Measurements from ENCODE around the gene KCNA2. TPM values are rescaled to one million over a fixed set of nuclear protein-coding genes. Genes with fewer than 3 reads are reported as not detected.

The KCNA2 gene
- total RNA-seq, 2 donors from 2014 or later = 0.64 to 6.2 TPM

DNA sequence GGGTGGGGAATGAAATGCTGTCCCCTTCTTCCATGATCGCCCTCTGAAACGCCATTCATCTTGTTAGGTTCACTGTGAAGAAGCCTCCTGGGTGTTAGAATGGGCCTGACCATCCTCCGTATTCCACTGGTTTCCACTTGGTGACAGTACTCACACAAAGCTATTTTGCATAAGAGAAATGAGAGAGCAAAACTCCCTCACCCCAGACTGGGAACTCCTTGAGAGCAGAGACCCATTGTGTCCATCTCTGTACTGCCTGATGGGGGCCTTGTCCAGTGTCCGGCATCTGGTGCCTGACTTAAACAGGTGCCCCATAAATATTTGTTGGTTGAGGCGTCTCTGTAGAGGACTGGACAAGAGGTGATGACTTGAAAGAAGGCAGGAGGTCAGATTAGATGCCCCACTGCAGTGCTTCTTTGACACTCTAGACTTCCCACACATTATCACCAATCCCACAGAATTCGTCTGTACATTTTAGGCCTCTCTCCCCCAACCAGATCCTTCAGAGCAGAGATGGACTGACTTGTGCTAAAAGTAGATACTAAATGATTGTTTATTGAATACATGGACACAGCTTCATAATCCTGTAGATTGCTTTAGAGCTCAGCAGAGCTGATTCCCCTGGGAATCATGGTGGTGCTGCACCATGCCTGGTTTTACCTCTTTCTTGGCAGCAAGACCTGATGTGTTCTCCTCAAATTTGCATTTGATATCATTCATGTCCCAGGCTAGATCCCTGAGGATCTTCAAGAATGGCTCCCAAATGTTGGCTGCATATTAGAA lies 22.4 kb upstream of the KCNA2 start:
- Histone ChIP-seq H3K4me1 (replicated peaks) (no peaks in the 10 kb centered on the region), H3K4me3 (no peak overlapping the region), H3K36me3 (no peaks in the 10 kb centered on the region), H3K27ac (no peak overlapping the region), H3K27me3 (replicated peaks; ENCODE audit: insufficient read depth) (no peaks in the 10 kb centered on the region), H3K9me3 (no peaks in the 10 kb centered on the region)
- 83% methylated on average over 6 of the region's 6 CpGs for WGBS
- no peak for DNase-seq (ENCODE audit: low spot score)
- intact Hi-C loops (cut with DNase I) = no loop called here
- TF ChIP-seq POLR2A (IDR thresholded peaks at IDR 0.05) = no peak
- TF ChIP-seq POLR2AphosphoS5 (IDR thresholded peaks at IDR 0.05) = no peak
- TF ChIP-seq, protein P1, sequence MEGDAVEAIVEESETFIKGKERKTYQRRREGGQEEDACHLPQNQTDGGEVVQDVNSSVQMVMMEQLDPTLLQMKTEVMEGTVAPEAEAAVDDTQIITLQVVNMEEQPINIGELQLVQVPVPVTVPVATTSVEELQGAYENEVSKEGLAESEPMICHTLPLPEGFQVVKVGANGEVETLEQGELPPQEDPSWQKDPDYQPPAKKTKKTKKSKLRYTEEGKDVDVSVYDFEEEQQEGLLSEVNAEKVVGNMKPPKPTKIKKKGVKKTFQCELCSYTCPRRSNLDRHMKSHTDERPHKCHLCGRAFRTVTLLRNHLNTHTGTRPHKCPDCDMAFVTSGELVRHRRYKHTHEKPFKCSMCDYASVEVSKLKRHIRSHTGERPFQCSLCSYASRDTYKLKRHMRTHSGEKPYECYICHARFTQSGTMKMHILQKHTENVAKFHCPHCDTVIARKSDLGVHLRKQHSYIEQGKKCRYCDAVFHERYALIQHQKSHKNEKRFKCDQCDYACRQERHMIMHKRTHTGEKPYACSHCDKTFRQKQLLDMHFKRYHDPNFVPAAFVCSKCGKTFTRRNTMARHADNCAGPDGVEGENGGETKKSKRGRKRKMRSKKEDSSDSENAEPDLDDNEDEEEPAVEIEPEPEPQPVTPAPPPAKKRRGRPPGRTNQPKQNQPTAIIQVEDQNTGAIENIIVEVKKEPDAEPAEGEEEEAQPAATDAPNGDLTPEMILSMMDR (IDR thresholded peaks at IDR 0.05) = no peak

DNA sequence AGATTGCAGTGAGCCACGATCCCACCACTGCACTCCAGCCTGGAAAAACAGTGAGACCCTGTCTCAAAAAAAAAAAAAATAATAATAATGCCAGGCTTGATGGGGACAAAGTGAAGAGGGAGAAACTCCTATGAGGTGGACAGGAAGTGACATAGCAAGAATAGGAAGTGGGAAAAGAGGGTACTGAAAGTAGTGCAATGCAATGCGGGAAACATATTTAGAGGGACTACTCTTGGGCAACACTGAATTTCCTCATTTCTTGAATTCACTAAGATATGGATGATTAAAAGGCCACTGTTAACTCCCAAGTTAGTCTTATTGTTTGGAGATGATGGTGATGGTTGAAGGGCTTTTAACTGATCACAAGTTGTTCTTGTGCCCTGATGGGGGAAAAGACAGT lies 21.6 kb upstream of the KCNA2 start:
- no peak for DNase-seq (ENCODE audit: low spot score)
- no peaks in the 10 kb centered on the region for H3K9me3 ChIP-seq
- TF ChIP-seq, protein P1 (IDR thresholded peaks at IDR 0.05) = no peak
- intact Hi-C loops (cut with DNase I) = no loop called here
- H3K4me3 ChIP-seq = no peak overlapping the region
- H3K27ac ChIP-seq = no peak overlapping the region
- 96% methylated on average over 2 of the region's 2 CpGs for WGBS
- no peaks in the 10 kb centered on the region for H3K36me3 ChIP-seq
- H3K4me1 ChIP-seq (replicated peaks) = no peaks in the 10 kb centered on the region
- H3K27me3 ChIP-seq (replicated peaks; ENCODE audit: insufficient read depth) = no peaks in the 10 kb centered on the region

DNA sequence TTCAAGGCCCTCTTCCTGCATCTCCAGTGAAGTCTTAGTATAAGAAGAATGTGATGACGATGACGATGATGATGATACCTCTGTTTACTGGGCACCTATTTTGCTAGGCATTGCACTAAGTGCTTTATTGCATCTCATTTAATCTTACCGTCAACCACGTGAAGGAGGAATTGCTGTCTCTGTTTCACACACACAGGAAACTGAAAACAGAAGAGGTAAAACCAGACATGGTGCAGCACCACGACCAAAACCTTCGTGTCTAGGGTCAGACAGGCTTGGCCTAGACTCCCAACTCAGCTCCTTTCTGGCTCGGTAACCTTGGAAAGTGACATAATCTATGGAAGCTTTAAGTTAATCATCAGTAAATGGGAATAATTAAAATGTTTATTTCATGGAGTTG lies 20.7 kb upstream of the KCNA2 start:
- TF ChIP-seq POLR2AphosphoS5 (IDR thresholded peaks at IDR 0.05) (no peak), POLR2A (IDR thresholded peaks at IDR 0.05) (no peak)
- TF ChIP-seq, protein P1 (IDR thresholded peaks at IDR 0.05) = no peak
- 69% methylated on average over 7 of the region's 7 CpGs for WGBS
- DNase-seq (ENCODE audit: low spot score) = no peak
- Histone ChIP-seq H3K9me3 (no peaks in the 10 kb centered on the region), H3K4me3 (no peak overlapping the region), H3K4me1 (replicated peaks) (no peaks in the 10 kb centered on the region), H3K36me3 (no peaks in the 10 kb centered on the region), H3K27me3 (replicated peaks; ENCODE audit: insufficient read depth) (no peaks in the 10 kb centered on the region), H3K27ac (no peak overlapping the region)
- intact Hi-C loops (cut with DNase I) = no loop called here

DNA sequence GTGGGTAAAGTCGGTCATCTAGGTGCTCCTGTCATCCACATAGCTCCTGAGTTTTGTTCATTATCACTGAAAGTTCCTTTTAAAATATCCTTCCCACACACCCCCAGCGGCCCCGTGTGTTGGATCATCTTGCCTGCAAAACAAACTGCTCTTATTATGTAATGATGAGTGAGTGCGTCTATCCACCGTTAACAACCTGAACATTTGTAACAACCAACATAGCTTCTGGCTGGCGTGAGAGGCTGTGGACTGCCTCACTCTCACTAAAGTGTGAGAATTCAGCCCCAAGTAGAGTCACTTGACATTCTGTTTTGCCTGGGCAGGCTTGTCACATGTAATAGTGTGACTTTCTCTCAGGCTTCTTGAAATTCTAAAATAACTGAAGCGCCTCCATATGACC lies 14.5 kb upstream of the KCNA2 start:
- Histone ChIP-seq H3K4me1 (replicated peaks) (no peaks in the 10 kb centered on the region), H3K27me3 (replicated peaks; ENCODE audit: insufficient read depth) (peaks cover 4% of the 10 kb centered on the region), H3K9me3 (no peaks in the 10 kb centered on the region), H3K27ac (no peak overlapping the region), H3K4me3 (no peak overlapping the region), H3K36me3 (no peaks in the 10 kb centered on the region)
- DNase-seq (ENCODE audit: low spot score) = no peak
- 65% methylated on average over 7 of the region's 7 CpGs for WGBS
- intact Hi-C loops (cut with DNase I) = no loop called here
- no peak for TF ChIP-seq POLR2A (IDR thresholded peaks at IDR 0.05)
- no peak for TF ChIP-seq POLR2AphosphoS5 (IDR thresholded peaks at IDR 0.05)
- TF ChIP-seq, protein P1 (IDR thresholded peaks at IDR 0.05) = no peak

DNA sequence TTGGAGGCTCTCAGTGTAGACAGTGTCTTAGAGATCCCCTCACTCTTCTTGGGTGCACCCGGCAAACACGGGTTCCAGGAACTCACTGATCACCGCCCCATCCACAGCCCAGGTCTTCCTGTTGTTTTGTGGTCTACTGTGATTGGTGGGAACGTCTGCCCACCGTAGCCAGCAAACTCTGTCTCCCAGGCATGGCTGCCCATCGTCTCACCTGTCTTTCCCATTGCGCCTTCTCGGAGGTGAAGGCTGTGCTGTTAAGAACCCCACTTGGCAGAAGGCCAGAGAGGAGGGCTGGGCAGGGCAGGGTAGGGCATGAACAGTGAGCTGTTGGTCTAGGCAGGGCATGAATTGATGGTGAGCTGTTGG lies 14.1 kb upstream of the KCNA2 start:
- peaks cover 4% of the 10 kb centered on the region for H3K27me3 ChIP-seq (replicated peaks; ENCODE audit: insufficient read depth)
- H3K27ac ChIP-seq = no peak overlapping the region
- intact Hi-C loops (cut with DNase I) = no loop called here
- H3K36me3 ChIP-seq = no peaks in the 10 kb centered on the region
- DNase-seq (ENCODE audit: low spot score) = no peak
- no peak overlapping the region for H3K4me3 ChIP-seq
- H3K4me1 ChIP-seq (replicated peaks) = no peaks in the 10 kb centered on the region
- TF ChIP-seq, protein P1 (IDR thresholded peaks at IDR 0.05) = no peak
- no peaks in the 10 kb centered on the region for H3K9me3 ChIP-seq
- 60% methylated on average over 8 of the region's 8 CpGs for WGBS

Measured in prostate gland (tissue), 2 donors.